HepG2 (cell line): ENCODE measurements around the gene ZKSCAN8. TPM values are rescaled to one million over a fixed set of nuclear protein-coding genes. Genes with fewer than 3 reads are reported as not detected.

Experiments used
- ATF4 ChIP-seq, 2 experiments: fragments of 450-650 bp in 1 of 2; sonication (generic) in 1 of 2; formaldehyde crosslinking; IDR thresholded peaks; 2 replicates each; pipeline versions ENCODE4 v1.5.0 to v1.8.0; 2020 to 2022; ENCODE audit warnings: mild to moderate bottlenecking in 1 of 2, missing genetic modification reagents in 1 of 2
- BHLHE40 ChIP-seq: IDR thresholded peaks from 2 replicates; pipeline ENCODE4 v1.6.1; 2011; ENCODE audit warnings: low read length, improper control_type of control experiment
- ELK4 ChIP-seq: sonication (generic); formaldehyde crosslinking; IDR thresholded peaks from 2 replicates; pipeline ENCODE4 v1.9.0; 2021; ENCODE audit warnings: missing genetic modification reagents, borderline replicate concordance
- FOXP1 ChIP-seq, 2 experiments: fragments of 450-650 bp in 1 of 2; IDR thresholded peaks; 2 replicates each; pipeline ENCODE4 v1.6.1; 2017 to 2018; ENCODE audit warnings: antibody characterized with exemption in 1 of 2
- HDAC1 ChIP-seq: sonication (generic); formaldehyde crosslinking; IDR thresholded peaks from 2 replicates; pipeline ENCODE4 v1.5.1; 2020; ENCODE audit warnings: mild to moderate bottlenecking, missing genetic modification reagents
- KIAA2018 ChIP-seq: sonication (generic); formaldehyde crosslinking; IDR thresholded peaks from 2 replicates; pipeline ENCODE4 v1.5.0; 2020; ENCODE audit warnings: mild to moderate bottlenecking, missing genetic modification reagents, borderline replicate concordance
- PHF8 ChIP-seq: sonication (generic); formaldehyde crosslinking; IDR thresholded peaks from 2 replicates; pipeline ENCODE4 v1.5.0; 2020; ENCODE audit warnings: missing genetic modification reagents
- PRDM10 ChIP-seq: sonication (generic); formaldehyde crosslinking; IDR thresholded peaks from 2 replicates; pipeline ENCODE4 v1.4.0; 2020; ENCODE audit warnings: low read depth, missing genetic modification reagents
- ZNF282 ChIP-seq: fragments of 450-650 bp; IDR thresholded peaks from 2 replicates; pipeline ENCODE4 v1.6.1; 2018; ENCODE audit not compliant: partially characterized antibody
- ZNF501 ChIP-seq: sonication (generic); formaldehyde crosslinking; IDR thresholded peaks from 2 replicates; pipeline ENCODE4 v1.5.1; 2020; ENCODE audit warnings: mild to moderate bottlenecking, moderate library complexity, missing genetic modification reagents
- ZNF549 ChIP-seq: sonication (generic); formaldehyde crosslinking; IDR thresholded peaks from 2 replicates; pipeline ENCODE4 v1.5.0; 2020; ENCODE audit warnings: missing genetic modification reagents
- ZNF724P ChIP-seq: sonication (generic); formaldehyde crosslinking; IDR thresholded peaks from 2 replicates; pipeline ENCODE4 v1.8.0; 2022; ENCODE audit warnings: missing genetic modification reagents, borderline replicate concordance
- ZNF883 ChIP-seq: sonication (generic); formaldehyde crosslinking; IDR thresholded peaks from 2 replicates; pipeline ENCODE4 v1.5.1; 2020; ENCODE audit warnings: mild to moderate bottlenecking, missing genetic modification reagents; ENCODE audit errors: not compliant biosample characterization
- polyA plus RNA-seq, 8 experiments: library from polyadenylated mRNA; depleted of rRNA in 3 of 8; stranded (reverse) in 7 of 8; unstranded in 1 of 8; fragments of >200 nt; fragmentation: Illumina TruSeq in 4 of 8; extraction: Trizol in 4 of 8; gene quantifications; 2 replicates each; pipeline versions ENCODE4 v1.2.1 to v1.2.3, GENCODE V29; 2011 to 2016; ENCODE audit warnings: low read depth in 4 of 8, missing spikeins in 1 of 8, mixed read lengths in 1 of 8; ENCODE audit not compliant: insufficient read depth in 1 of 8
- total RNA-seq, 5 experiments: library from RNA; depleted of rRNA; stranded (reverse); fragments of >200 nt; fragmentation: Illumina TruSeq; extraction: Trizol; gene quantifications; 2 replicates each; pipeline ENCODE4 v1.2.3, GENCODE V29; 2016; ENCODE audit warnings: low read depth in 1 of 5

Gene ZKSCAN8
- total and polyA plus RNA-seq, 2 of the 13 experiments (the other 11 are each of a cell fraction or from before 2014, with no cell fraction given), result 12.4 to 20.9 TPM

GRCh38 chr6:28141500-28142329 is at the start of gene ZKSCAN8 (continued):
- TF ChIP-seq PRDM10 (CRISPR knock-in tag) (peak; percentile 84), BHLHE40 (peak; percentile 70), FOXP1 (IDR thresholded peaks at IDR 0.05) (no peak), FOXP1 (CRISPR knock-in tag; IDR thresholded peaks at IDR 0.05) (peak; percentile 40; the same call in 1 of the 2 replicates), ELK4 (peak; percentile 70; the same call in 1 of the 2 replicates), ZNF883 (CRISPR knock-in tag) (peak; percentile 97), KIAA2018 (peak; percentile 62; the same call in 1 of the 2 replicates), ATF4 (CRISPR knock-in tag; IDR thresholded peaks at IDR 0.05) (peak in 1 of 2 experiments; percentile 70; a peak in 2 of 4 replicates), PHF8 (CRISPR knock-in tag) (peak; percentile 100), ZNF282 (no peak), HDAC1 (CRISPR knock-in tag) (peak; percentile 94), ZNF501 (peak; percentile 97), ZNF549 (CRISPR knock-in tag) (no peak), ZNF724P (CRISPR knock-in tag) (no peak)
